ENCODE data around the gene ADAMTSL1.

- TF ChIP-seq CTCF (conservative IDR thresholded peaks at IDR 0.05; ENCODE audit: low read length) (no peak), EZH2phosphoT487 (IDR thresholded peaks at IDR 0.05; ENCODE audit: borderline replicate concordance) (no peak)
Measured at GRCh38 chr9:18478501-18479361, 4.8 kb downstream of the ADAMTSL1 start.
